GM18507 (cell line): ENCODE measurements around the gene KDM7A.

Experiments
- DNase-seq: peaks from one replicate; pipeline ENCODE4 v3.0.0; 2011; ENCODE audit warnings: low read depth; ENCODE audit not compliant: insufficient read length; ENCODE audit errors: extremely low spot score
- FAIRE-seq: peaks from 2 replicates; lab custom pipeline; 2011; peaks lifted over from hg19 to GRCh38; lab: Jason Lieb, UNC

The KDM7A gene

GRCh38 chr7:140060788-140061606 lies 115.8 kb downstream of the KDM7A start:
- FAIRE-seq: no peak
- DNase-seq: no peak

DNA sequence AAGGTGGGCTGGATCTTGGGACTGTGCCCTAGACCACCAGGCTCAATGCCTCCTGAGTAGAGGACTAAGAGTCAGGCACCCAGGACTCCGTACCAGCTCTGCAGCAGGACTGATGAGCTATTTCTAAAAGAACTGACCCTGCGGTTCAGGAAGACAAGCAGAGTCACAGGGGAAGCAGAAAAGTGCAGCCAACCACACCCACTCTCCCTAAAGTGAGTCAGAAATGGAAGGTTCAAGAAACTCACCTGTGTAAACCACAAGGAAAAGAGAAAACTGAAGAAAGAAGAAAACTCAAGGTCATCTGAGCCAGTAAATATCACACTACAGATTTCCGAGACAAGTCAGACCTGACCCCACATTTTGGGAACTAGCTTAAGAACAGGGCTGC lies 116.5 kb downstream of the KDM7A start:
- DNase-seq (no peak), FAIRE-seq (no peak)

DNA sequence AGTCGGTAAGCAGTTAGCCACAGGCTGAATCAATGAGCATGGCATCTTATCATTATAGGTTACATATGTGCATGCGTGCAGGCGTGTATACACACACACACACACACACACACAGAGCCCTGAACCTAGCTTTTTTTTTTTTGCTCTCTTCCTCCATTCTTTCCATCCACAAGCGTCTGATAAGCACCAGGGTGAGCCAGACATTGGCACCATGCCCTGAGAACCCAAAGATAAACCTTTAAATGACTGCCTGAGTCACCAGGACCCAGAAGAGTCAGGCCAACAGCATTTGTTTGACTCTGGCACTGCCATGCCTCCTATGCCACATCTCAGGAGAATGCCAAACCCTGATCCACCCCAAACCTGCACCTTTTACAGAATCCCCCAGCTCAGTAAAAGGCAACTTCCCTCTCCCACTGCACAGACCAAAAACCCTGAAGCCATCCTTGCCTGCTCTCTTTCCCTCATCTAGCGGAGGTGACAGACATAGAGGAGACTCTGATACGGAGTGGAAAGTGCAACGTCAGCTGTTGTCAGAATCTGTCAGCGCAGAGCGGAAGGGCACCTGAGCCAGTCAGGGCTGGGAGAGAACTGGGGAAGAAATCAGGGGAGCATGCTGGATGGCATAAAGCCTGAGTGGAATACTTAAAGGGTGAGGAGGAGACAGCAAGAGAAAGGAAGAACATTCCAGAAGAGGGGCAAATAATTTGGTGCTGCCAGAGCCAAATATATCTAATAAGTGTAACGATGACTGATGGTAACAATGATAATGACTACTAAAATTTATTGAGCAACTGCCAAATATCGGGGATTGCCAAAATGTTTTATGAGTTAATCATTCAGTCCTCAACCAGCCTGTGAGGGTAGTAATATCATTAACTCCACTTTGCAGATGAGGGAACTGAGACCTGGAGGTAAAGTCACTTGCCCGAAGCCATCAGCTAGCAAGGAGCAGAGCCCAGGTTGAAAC lies 117.2 kb downstream of the KDM7A start:
- DNase-seq (no peak), FAIRE-seq (no peak)

GRCh38 chr7:140058517-140058916 lies 118.3 kb downstream of the KDM7A start:
- no peak for FAIRE-seq
- DNase-seq: no peak

DNA sequence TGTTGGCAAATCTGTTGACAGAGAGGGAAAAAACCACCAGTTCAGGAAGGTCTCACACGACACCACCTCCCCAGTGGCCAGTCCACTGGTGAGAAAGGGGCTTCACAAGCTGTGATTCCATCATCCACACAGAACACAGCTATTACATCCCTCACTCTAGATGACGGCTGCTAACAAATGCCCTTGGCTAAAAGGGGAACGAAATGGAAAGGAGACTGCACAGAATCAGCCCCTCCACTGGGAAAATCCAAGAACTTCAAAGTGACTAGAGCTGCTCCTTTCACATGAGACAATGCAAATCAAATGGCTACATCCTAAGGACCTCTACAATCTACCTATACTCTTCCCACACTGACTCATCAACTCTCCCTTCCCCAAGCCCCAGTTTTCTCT lies 119.6 kb downstream of the KDM7A start:
- FAIRE-seq: no peak

GRCh38 chr7:140056431-140057142 lies 120.2 kb downstream of the KDM7A start:
- no peak for DNase-seq
- no peak for FAIRE-seq

More for the DNA sequence above, 119.6 kb downstream of the KDM7A start:
- no peak for DNase-seq

DNA sequence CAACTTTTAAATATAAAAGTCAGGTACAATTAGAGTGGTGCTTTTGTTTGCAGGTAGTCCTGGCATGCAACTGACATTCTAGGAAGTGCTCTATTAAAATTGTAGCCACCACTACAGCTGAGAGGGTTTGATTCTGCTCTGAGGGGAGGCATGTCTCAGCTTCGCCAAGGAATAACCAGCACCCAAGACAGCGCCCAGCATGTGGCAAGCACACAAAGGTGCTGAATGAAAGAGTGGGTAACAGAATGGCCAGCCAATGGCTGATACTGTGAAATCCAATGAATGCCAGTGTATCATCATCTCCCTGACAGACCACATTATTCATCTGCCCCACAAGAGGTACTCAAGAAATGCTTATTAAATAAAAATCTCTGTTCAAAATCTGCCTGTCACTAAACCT lies 121.0 kb downstream of the KDM7A start:
- DNase-seq (no peak), FAIRE-seq (no peak)

DNA sequence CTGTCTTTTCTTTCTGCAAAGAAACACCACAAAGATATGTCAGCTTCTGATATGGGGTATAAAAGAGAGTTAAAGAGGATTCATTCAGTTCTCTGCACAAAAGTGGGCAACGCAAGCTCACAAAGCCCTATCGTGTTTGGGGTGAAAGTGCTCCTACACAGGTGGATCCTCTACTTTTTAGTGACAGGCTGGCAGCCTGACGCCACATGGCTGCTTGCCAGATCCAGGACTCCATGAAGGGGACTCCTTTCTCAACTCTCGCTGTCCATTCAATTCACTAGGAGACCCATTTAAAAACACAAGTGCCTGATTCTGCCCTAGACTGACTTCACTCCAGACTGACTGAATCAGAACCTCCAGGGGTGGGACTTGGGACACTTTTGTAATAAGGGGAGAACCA lies 122.0 kb downstream of the KDM7A start:
- no peak for FAIRE-seq
- DNase-seq: no peak

DNA sequence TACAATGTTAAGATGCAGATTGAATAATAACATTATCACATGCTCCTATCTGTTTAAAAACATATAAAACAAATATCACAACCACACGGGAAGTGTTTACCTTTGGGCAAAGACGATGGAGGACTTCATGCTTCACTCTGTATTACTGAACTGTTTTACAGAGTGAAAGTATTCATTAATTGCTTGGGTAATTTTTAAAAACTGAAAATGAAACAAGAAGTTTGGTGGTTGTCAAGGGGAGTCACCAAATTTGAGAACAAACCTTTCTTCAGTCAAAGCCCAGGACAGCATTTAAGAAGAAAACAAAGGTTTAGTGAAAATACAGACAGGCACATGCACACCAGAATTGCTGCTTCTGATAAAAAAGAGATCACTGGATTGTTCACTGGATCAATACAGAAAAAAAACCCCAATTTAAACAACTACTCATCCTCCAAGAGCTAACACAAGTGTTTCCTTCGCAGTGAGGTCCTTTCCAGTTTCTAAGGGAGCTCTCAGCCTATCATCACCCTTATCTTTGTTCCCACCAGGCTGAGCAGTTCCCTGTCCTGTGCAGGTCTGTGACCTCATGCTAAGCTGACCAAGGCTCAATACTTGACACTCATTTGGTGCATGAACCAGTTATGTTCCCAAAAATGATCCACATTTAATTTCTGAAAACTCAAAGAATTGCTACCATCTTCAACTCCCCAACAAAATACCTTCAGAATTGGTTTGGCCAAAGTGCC lies 122.8 kb downstream of the KDM7A start:
- FAIRE-seq (peak; percentile 67), DNase-seq (no peak)

GRCh38 chr7:140051820-140052219 lies 125.0 kb downstream of the KDM7A start:
- DNase-seq (no peak), FAIRE-seq (no peak)

DNA sequence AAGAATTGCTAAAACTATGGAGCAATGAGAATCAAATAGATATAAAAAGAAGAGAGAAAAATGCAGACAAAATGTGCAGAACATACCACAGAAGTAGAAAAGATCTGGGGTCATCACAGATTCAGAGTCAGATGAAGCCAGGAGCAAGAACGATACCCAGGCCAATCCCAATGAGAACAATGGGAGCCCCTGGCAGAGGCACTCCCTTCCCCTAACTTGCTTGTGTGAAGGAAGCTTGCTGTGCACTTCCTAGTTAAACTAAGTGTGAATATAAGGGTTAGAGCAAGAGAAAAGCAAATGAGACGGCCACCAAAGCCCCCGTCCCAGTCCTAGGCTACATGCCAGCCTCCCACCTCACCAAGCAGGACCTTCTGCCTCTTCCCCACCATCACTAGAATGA lies 126.7 kb downstream of the KDM7A start:
- no peak for FAIRE-seq
- no peak for DNase-seq

DNA sequence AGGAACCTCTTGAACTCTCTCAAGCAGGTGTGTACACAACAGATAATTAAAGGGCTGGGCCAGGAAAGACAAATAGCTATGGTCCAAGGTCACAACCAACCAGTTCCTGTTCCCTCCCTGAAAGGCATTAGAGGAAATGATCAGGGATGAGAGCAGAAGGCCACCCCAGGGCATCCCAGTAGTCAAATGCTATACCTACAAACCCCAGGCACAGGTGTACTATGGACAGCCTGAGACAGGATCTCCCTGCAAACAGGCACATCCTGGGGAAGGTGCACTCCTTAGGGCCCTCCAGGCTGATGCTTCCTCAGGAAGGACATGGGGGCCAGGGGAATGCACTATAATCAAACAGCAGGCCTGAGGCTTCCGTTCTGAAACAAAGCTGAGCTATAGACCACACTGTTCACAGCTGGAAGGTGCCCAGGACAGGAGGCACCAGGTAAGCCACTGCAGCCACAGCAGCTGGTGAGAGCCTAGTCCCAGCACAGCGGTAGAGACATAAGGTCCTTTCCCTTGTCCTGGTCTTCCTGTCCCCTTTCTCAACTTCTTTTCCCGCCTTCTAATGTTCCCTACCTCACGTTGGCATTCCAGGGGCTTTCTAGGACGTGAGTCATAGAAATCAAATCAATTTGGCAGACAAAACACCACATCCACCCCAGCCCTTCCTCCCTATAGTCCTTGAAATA lies 127.3 kb downstream of the KDM7A start:
- FAIRE-seq (no peak), DNase-seq (no peak)

DNA sequence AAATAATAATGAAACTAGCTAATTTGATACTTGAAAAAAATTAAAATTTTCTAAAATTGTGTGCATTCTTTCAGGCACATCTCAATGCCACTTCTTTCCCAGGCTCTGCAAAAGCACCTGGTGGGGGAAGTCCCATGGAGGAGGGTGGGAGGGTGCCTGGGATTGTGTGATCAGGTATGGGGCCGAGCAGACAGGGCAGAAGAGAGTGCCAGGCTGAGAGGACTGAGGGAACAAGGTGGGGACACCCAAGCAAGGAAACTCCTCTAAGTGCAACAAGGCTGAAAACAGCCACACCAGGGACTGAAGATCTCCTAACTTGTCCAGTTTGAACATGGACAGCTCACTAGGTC lies 127.8 kb downstream of the KDM7A start:
- DNase-seq (no peak), FAIRE-seq (no peak)

DNA sequence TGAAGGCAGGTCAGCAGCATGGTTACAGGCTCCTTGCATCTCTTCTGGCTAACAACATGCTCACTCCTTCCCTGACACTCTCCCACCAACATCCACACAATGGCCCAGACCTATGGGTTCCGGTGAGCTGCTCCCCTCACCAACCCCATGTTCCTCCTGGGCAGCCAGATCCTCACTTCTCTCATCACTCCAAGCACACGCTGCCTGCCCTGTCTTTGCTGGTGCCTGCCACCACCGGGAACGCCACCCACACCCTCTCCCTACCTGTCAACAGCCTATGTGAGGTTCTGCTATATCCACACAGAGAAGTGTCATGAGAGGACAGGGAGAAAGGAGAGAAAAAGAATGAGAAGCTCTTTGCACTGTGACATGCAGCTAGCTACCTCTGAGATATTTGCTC lies 128.6 kb downstream of the KDM7A start:
- no peak for FAIRE-seq
- DNase-seq: no peak

- FAIRE-seq: no peak
- DNase-seq: no peak
Observed at GRCh38 chr7:140047197-140047596, 129.6 kb downstream of the KDM7A start.

DNA sequence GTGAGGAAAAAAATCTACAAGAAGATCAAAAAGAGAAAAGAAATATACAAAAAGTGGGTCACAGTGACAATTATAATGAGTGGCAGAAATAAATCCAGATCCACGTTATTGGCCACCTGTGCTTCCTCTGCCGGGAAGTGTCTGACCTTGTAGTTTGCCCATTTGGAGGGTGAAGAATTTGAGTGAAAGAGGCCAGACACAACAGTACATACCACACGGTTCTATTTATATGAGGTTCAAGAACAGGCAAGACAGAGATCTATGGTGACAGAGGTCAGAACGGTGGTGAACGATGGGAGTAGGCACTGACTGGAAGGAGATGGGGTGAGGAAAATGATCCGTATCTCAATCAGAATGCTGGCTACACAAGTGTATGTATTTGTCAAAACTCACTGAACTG lies 131.1 kb downstream of the KDM7A start:
- FAIRE-seq: no peak
- DNase-seq: no peak

- no peak for FAIRE-seq
- DNase-seq: no peak
Observed at GRCh38 chr7:140044251-140044650, 132.5 kb downstream of the KDM7A start.

DNA sequence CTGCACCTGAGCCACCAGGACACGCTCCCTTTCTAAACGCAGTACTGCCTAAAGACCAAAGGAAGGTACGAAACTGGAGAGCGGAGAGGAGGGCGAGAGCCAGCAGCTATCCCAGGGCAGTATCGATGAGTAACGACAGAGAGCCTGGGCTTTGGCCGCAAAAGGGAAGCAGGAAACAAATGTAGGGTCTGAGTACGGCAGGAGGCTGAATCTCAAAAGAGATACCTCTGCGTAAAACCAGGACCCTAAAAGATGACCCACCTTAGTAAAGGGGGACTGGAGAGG lies 134.5 kb downstream of the KDM7A start:
- no peak for FAIRE-seq
- no peak for DNase-seq

DNA sequence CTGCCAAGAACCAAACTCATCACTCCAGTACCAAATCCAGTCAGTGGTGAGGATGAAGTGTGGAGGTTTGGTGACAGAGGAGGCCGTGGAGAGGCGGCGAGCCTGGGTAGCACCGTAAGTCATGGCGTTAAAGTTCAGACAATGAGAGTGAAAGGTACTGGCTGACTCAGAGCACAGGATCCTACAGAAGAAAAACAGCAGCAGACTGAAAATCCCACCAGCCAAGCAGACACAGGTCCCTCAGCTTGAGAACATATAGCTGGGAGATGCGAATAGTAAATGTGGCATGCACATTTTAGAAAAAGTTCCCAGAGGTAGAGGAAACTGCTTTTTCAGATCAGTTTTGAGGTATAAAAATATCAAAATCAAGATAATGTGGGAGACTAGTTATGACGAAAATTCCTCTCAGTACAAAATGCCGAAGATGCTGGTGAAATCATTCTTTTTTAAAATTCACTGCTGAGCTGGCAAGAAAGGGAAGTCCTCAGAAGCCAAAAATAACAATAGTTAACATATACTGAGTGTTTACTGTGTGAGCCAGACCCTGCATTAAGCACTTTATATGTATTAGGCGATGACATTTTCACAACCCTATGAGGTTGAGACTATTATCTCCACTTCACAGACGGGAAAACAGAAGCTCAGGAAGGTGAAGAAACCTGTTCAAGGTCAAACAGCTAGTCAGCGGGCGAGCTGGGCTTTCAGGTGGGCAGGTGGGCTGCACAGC lies 135.0 kb downstream of the KDM7A start:
- FAIRE-seq (no peak), DNase-seq (no peak)
